Activated CD8-positive, alpha-beta T cell treated with anti-CD3 and anti-CD28 coated beads, Interleukin-2, amount 10 ng/mL, durations not matched to agents 7 days and 5 days (primary cell): ENCODE results near the gene BICDL1. TPM values are rescaled to one million over a fixed set of nuclear protein-coding genes. Genes with fewer than 3 reads are reported as not detected.
A peak's percentile ranks its signal among the peaks of the same experiment; 100 is the strongest.

Experiments used
- ATAC-seq: fragments of 150-1000 bp; cut with Tn5 transposase; one replicate; pipeline ENCODE4 v1.10.0; 2021; ENCODE audit warnings: moderate library complexity
- CTCF ChIA-PET: fragments of 350-600 bp; sonication (Branson Sonifier 250); formaldehyde crosslinking; loops from one replicate; lab custom pipeline; 2021; ENCODE audit warnings: antibody characterized with exemption; lab: Charles Lee
- POLR2A ChIA-PET: fragments of 350-600 bp; sonication (Branson Sonifier 250); formaldehyde crosslinking; loops from one replicate; lab custom pipeline; 2021; ENCODE audit warnings: antibody characterized with exemption; lab: Charles Lee
- DNase-seq: peaks from one replicate; pipeline ENCODE4 v3.0.0-alpha.2; 2020
- H3K27ac Mint-ChIP-seq: one replicate; pipeline ENCODE4 v1.8.0; 2021; ENCODE audit warnings: mild to moderate bottlenecking, mixed read lengths
- H3K27me3 Mint-ChIP-seq: one replicate; pipeline ENCODE4 v1.8.0; 2021; ENCODE audit warnings: low read depth, mixed read lengths
- H3K36me3 Mint-ChIP-seq: one replicate; pipeline ENCODE4 v1.8.0; 2021; ENCODE audit warnings: low read depth, mixed read lengths
- H3K4me1 Mint-ChIP-seq: one replicate; pipeline ENCODE4 v1.8.0; 2021; ENCODE audit warnings: low read depth, mixed read lengths
- H3K4me3 Mint-ChIP-seq: one replicate; pipeline ENCODE4 v1.8.0; 2021; ENCODE audit warnings: mild to moderate bottlenecking, mixed read lengths
- H3K9me3 Mint-ChIP-seq: one replicate; pipeline ENCODE4 v1.8.0; 2022; ENCODE audit warnings: mixed read lengths; ENCODE audit not compliant: insufficient read depth
- total RNA-seq, 2 experiments: library from RNA; stranded (reverse); gene quantifications; one replicate each; pipeline ENCODE4 v1.2.3, GENCODE V29; 2021

Gene BICDL1
- total RNA-seq, 2 experiments from 2014 or later: 62.4 to 64.8 TPM

DNA sequence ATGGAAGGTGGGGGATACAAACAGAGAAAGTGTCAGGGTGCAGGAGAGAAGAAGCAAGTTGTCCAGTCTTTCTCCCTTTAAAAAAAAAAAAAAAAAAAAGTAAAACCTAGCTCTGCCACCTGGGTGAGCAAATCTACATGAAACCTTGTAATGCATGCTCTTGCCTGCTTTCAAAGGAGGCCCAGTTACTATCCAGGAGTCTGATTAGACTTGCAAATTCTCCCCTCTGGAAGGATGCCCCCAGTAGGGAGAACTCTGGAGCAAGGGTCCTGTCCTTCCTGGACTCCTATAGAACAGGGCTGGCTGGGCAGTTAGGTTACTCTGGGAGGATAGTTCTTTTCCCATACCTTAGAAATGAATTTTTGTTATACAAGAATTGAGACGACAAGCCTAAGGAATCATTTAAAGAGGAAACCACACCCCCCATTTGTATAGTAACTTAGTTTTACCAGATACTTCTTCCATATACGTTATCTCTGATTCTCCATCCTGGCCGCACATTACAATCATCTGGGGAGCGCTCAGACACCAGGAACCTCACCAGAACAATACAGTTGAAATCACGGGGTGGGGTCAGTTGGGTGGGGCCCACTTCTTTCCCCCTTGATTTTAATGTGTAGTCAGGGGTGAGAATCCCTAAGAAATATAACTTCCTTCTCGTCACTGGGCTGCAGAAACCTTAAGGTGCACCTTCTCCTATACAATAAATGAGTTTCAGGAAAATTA lies 97.0 kb downstream of the BICDL1 start:
- Mint-ChIP-seq H3K27ac (no peak overlapping the region), H3K27me3 (no peaks in the 10 kb centered on the region), H3K9me3 (no peaks in the 10 kb centered on the region), H3K36me3 (peaks cover 43% of the 10 kb centered on the region), H3K4me3 (peak overlapping the region; percentile 72), H3K4me1 (peaks cover 33% of the 10 kb centered on the region)
- CTCF ChIA-PET: interaction anchor here (1.2 to 3.1 kb wide), 13 partner anchors 11 to 157 kb away, joined by 3 to 31 read pairs (median 9); partner anchors contain the start of genes BICDL1 and RPLP0
- DNase-seq: no peak
- POLR2A ChIA-PET: interaction anchor here (1.1 to 1.6 kb wide), 5 partner anchors 71 to 205 kb away, joined by 3 to 8 read pairs (median 4); partner anchors contain the start of genes RNU4-2 and RPLP0
- ATAC-seq: no peak

- peaks cover 46% of the 10 kb centered on the region for H3K36me3 Mint-ChIP-seq
- DNase-seq: peak; percentile 100
- POLR2A ChIA-PET: interaction anchor here (0.8 to 1.8 kb wide), 9 partner anchors 32 to 204 kb away, joined by 3 to 11 read pairs (median 3); partner anchors contain the start of genes RNU4-2 and RPLP0
- CTCF ChIA-PET: interaction anchor here (0.6 to 3.1 kb wide), 35 partner anchors 9 to 178 kb away, joined by 3 to 31 read pairs (median 4); partner anchors contain the start of genes BICDL1, RAB35 and RPLP0
- H3K4me3 Mint-ChIP-seq: peak overlapping the region; percentile 72
- H3K9me3 Mint-ChIP-seq: no peaks in the 10 kb centered on the region
- H3K27ac Mint-ChIP-seq: peak overlapping the region; percentile 84
- H3K27me3 Mint-ChIP-seq: no peaks in the 10 kb centered on the region
- peak; percentile 97 for ATAC-seq
- peaks cover 28% of the 10 kb centered on the region for H3K4me1 Mint-ChIP-seq
These were observed 98.0 kb downstream of the BICDL1 start for GRCh38 chr12:120086801-120087621.

DNA sequence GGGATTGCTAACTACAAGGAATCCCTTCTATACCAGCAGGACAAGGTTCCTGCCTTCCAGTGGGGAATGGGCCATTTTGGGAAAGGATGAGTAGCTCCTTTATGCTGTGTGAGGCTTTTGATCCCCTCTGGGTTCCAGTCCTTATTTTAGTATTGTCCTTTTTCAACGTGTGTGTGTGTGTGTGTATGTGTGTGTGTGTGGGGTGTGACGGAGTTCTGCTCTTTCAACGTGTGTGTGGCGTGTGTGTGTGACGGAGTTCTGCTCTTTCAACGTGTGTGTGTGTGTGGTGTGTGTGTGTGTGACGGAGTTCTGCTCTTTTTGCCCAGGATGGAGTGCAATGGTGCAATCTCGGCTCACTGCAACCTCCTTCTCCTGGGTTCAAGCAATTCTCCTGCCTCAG lies 100.1 kb downstream of the BICDL1 start:
- ChIA-PET POLR2A (interaction anchor here (0.6 to 1.5 kb wide), 2 partner anchors 28 to 419 kb away, joined by 4 to 6 read pairs; partner anchors contain the start of gene RAB35), CTCF (interaction anchor here (3.1 kb wide), 1 partner anchor 100 kb away, joined by 31 read pairs; the partner anchor contains the start of gene BICDL1)
- peaks cover 44% of the 10 kb centered on the region for H3K36me3 Mint-ChIP-seq
- no peaks in the 10 kb centered on the region for H3K9me3 Mint-ChIP-seq
- peaks cover 30% of the 10 kb centered on the region for H3K4me1 Mint-ChIP-seq
- no peak overlapping the region for H3K4me3 Mint-ChIP-seq
- H3K27me3 Mint-ChIP-seq: no peaks in the 10 kb centered on the region
- DNase-seq (no peak), ATAC-seq (no peak)
- no peak overlapping the region for H3K27ac Mint-ChIP-seq

DNA sequence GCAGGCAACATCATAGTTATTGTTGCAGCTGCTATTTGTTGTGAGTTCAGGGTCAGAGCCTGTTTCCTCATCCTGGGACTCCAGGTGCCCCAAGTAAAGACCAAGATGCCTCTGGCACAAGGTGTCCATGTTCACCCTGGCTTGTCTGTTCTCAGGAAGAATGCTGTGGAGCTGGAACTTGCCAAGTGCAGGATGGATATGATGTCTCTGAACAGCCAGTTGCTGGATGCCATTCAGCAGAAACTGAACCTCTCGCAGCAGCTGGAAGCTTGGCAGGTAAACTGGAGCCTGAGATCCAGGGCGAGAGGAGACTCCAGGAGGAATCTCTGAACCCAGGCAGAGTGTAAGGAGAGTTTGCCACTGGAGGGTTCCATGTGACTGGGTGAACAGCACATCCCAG lies 100.8 kb downstream of the BICDL1 start:
- ChIA-PET CTCF (no interaction called here), POLR2A (interaction anchor here (0.9 kb wide), 1 partner anchor 111 kb away, joined by 3 read pairs; the partner anchor contains the start of gene RPLP0)
- H3K36me3 Mint-ChIP-seq: peaks cover 41% of the 10 kb centered on the region
- ATAC-seq (no peak), DNase-seq (no peak)
- no peak overlapping the region for H3K27ac Mint-ChIP-seq
- peaks cover 30% of the 10 kb centered on the region for H3K4me1 Mint-ChIP-seq
- no peak overlapping the region for H3K4me3 Mint-ChIP-seq
- H3K27me3 Mint-ChIP-seq: no peaks in the 10 kb centered on the region
- H3K9me3 Mint-ChIP-seq: no peaks in the 10 kb centered on the region

- ChIA-PET CTCF (no interaction called here), POLR2A (interaction anchor here (0.9 kb wide), 1 partner anchor 111 kb away, joined by 3 read pairs; the partner anchor contains the start of gene RPLP0)
- Mint-ChIP-seq H3K27ac (no peak overlapping the region), H3K27me3 (no peaks in the 10 kb centered on the region), H3K4me3 (no peak overlapping the region), H3K4me1 (peaks cover 29% of the 10 kb centered on the region), H3K9me3 (no peaks in the 10 kb centered on the region), H3K36me3 (peaks cover 38% of the 10 kb centered on the region)
- ATAC-seq: no peak
- DNase-seq: no peak
These were observed 101.2 kb downstream of the BICDL1 start for GRCh38 chr12:120090206-120090605.

DNA sequence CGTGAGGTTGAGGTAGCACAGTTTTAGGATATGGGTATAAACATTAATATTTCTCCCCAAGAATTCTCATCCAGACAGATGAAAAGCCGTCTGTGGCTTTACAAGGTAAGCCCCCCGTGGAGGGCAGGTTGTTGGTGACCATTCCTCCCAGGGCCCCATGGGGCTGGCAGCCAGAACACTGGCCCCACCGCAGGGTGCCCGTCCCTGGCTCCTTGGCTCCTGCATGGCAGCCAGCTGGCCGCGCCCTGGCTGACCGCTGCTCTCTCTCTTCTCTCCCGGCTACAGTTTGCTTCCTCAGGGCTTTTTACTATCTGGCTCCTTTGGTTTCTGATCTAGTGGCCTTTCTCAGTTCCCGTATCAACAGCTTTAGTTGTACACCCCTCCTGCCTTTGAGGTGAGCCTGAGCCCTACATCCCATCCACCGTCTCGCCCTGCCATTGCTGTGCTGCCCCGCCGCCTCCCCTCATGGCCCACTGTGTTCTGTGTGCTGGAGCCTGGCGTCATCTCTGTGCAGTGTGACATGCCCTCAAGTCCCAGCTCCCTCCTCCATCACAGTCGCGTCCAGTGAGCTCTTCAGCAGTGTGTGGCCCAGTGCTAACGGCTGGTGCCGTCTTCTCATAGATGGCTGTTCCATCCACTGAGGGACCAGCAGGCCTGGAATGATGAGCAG lies 101.7 kb downstream of the BICDL1 start:
- Mint-ChIP-seq H3K4me1 (peaks cover 27% of the 10 kb centered on the region), H3K27ac (no peak overlapping the region), H3K27me3 (no peaks in the 10 kb centered on the region), H3K4me3 (no peak overlapping the region), H3K9me3 (no peaks in the 10 kb centered on the region), H3K36me3 (peaks cover 35% of the 10 kb centered on the region)
- DNase-seq (no peak), ATAC-seq (no peak)
- POLR2A ChIA-PET: interaction anchor here (0.6 to 0.9 kb wide), 3 partner anchors 24 to 110 kb away, joined by 3 read pairs; partner anchors contain the start of gene RPLP0
- CTCF ChIA-PET: no interaction called here

DNA sequence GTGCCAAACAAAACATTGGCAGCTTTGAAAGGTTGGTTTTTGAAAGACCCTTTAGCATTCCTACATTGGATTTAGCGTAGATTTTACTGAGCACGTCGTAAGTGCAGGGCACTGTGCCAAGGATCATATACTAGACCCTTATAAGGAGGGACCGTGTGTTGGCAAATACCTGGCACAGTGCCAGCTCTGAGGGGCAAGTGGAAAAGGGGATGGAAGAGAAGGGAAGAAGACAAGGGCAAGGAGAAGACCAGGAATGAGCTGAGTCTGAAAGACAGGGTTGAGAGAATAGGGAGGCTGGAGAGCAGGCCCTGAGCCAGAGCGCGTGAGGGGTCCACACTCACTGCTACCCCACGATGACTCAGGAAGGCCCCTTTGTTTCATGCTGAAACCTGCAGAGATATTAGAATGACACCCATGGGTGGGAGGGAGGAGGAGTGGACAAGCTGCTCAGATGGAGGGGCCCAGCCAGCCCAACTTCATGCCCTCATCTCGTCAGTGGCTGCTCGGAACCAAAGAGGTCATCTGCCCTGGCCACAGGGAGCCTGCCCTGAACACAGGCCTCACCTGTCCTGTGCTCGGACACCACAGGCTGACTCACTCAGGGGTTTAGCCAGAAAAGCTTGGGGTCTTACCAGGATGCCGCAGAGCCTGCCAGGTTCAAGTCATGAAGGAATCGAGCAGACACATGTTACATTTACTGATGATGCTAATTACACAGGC lies 102.5 kb downstream of the BICDL1 start:
- ChIA-PET CTCF (no interaction called here), POLR2A (interaction anchor here (0.6 kb wide), 1 partner anchor 23 kb away, joined by 3 read pairs; no protein-coding TSS in a partner anchor)
- Mint-ChIP-seq H3K27me3 (no peaks in the 10 kb centered on the region), H3K36me3 (peaks cover 34% of the 10 kb centered on the region), H3K9me3 (no peaks in the 10 kb centered on the region), H3K27ac (peak overlapping the region; percentile 41), H3K4me1 (peaks cover 20% of the 10 kb centered on the region), H3K4me3 (no peak overlapping the region)
- ATAC-seq (no peak), DNase-seq (no peak)

- ATAC-seq (no peak), DNase-seq (no peak)
- H3K36me3 Mint-ChIP-seq: peaks cover 35% of the 10 kb centered on the region
- CTCF ChIA-PET: no interaction called here
- no peaks in the 10 kb centered on the region for H3K27me3 Mint-ChIP-seq
- H3K4me1 Mint-ChIP-seq: peaks cover 8% of the 10 kb centered on the region
- no peaks in the 10 kb centered on the region for H3K9me3 Mint-ChIP-seq
- H3K4me3 Mint-ChIP-seq: no peak overlapping the region
- H3K27ac Mint-ChIP-seq: no peak overlapping the region
- POLR2A ChIA-PET: no interaction called here
These were observed 103.7 kb downstream of the BICDL1 start for GRCh38 chr12:120092551-120093335.

DNA sequence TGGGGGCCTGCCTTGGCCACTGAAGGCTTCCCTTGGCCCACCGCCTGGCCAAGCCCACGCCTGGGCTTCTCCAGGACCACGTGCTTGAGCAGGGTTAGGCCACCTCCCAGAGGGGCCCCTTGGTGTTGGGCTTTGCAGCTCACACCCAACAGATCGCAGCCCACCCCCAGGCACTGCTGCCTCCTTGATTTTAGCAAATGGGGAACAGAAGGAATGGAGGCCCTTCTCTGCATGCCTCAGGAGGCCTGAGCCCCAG lies 104.2 kb downstream of the BICDL1 start:
- ChIA-PET POLR2A (no interaction called here), CTCF (no interaction called here)
- Mint-ChIP-seq H3K4me3 (no peak overlapping the region), H3K4me1 (peaks cover 7% of the 10 kb centered on the region), H3K36me3 (peaks cover 35% of the 10 kb centered on the region), H3K27me3 (no peaks in the 10 kb centered on the region), H3K27ac (no peak overlapping the region), H3K9me3 (no peaks in the 10 kb centered on the region)
- DNase-seq (no peak), ATAC-seq (no peak)

GRCh38 chr12:120093592-120094355 lies 104.7 kb downstream of the BICDL1 start:
- H3K27ac Mint-ChIP-seq: no peak overlapping the region
- no peaks in the 10 kb centered on the region for H3K9me3 Mint-ChIP-seq
- H3K4me3 Mint-ChIP-seq: no peak overlapping the region
- CTCF ChIA-PET: no interaction called here
- peaks cover 5% of the 10 kb centered on the region for H3K4me1 Mint-ChIP-seq
- POLR2A ChIA-PET: no interaction called here
- H3K36me3 Mint-ChIP-seq: peaks cover 40% of the 10 kb centered on the region
- H3K27me3 Mint-ChIP-seq: no peaks in the 10 kb centered on the region
- peak; percentile 22 for ATAC-seq
- DNase-seq: no peak
